ENCODE measurements around the gene SCYGR3.

- TF ChIP-seq CTCF (IDR thresholded peaks at IDR 0.05) (no peak), POLR2A (IDR thresholded peaks at IDR 0.05) (no peak), POLR2AphosphoS5 (IDR thresholded peaks at IDR 0.05) (no peak)
Observed at GRCh38 chr2:227612546-227613271, 1.9 kb downstream of the SCYGR3 start.

Measured in transverse colon (tissue), 4 donors.